GM21447 (cell line): ENCODE measurements around the gene RIN3.
"Not testable (repeated sequence)": the region's sequence is repeated elsewhere in the genome, so short reads cannot be mapped to it uniquely, and the experiment has no call there.

Source experiments
- ATAC-seq: cut with Tn5 transposase; IDR thresholded peaks from one replicate; pipeline ENCODE4 v1.9.1; 2021; ENCODE audit not compliant: unreplicated experiment

RIN3 gene

DNA sequence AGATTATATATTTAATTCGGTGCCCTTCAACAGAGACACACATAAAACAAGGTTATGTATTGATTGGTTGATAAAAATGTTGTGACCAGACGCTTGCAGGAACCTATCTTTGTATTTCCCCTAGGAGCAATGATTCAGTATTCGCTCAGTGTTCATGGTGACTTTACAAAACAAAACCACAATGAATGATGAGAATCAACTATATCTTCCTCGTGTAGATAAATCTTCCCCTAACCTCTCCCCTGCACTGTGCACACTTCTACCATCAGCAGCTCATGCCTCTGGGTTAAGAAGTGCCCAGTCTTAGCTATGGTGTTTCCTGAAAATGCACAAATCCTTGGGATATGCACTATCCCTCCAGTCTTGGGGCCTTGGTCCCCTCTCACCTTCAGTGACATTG lies 16.3 kb downstream of the RIN3 start:
- no peak for ATAC-seq

DNA sequence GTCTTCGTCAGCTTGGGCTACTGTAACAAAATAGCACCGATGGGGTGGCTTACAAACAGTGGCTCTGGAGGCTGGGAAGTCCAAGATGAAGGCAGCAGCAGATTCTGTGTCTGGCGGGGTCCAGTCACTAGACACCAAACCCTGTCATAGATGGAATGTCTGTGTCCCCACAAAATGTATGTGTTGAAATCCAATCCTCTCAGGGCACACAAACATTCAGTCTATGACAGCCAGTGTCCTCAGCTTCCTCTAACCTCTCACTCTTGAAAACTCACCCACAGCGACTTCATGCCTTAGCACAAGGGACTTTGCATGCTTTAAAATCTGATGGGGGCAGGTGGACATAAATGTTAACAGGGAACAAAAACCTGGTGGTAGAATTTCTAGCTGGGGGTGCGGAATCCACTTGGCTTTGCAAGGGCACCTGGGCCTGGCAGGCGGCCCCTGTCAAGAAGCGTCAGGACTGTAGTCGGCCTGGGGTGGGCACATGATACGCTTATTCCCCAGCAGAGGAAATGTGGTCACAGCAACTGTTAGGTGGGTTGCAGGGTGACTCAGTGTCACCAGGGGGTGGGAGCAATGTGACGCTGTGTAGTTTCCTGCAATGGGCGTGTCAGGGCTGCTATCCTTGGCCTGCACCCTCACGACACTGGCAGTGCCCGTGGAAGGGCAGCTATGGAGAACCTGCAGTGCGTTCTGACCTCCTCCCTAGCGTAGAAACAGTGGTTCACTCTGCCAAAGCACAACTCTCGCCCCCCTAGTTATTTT lies 17.7 kb downstream of the RIN3 start:
- ATAC-seq = no peak

DNA sequence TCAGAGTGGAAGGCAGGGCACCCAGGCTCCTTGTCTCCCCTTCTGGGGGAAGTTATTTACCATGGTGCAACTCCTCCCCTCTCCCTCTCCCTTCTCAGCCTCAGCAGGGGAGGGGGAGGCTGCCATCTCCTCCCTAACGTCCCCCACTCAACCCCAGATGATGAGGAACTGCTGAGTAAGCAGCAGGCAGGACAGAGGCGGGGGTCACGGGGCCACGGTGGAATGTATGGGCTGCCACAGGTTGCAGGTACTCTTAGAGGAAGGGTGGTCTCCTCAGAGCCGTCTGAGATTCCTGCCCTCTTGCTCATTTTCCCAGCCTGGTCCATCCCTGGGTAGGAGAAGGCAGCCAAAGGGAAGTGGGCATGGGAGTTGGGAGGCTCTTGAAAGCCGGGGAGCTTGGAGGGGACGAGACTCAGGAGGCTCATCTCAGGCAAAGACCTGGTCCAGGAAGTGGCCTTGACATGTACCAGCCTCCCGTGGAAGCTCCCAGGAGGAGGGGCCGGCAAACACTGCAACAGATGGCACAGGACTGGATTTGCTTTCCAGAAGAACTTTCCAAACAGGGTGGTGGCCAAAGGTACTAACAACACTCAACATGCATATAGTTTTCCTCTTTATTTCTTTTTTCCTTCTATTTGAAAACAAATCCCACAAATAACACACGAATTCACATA lies 19.0 kb downstream of the RIN3 start:
- no peak for ATAC-seq

GRCh38 chr14:92534932-92535643 lies 21.5 kb downstream of the RIN3 start:
- no peak for ATAC-seq

DNA sequence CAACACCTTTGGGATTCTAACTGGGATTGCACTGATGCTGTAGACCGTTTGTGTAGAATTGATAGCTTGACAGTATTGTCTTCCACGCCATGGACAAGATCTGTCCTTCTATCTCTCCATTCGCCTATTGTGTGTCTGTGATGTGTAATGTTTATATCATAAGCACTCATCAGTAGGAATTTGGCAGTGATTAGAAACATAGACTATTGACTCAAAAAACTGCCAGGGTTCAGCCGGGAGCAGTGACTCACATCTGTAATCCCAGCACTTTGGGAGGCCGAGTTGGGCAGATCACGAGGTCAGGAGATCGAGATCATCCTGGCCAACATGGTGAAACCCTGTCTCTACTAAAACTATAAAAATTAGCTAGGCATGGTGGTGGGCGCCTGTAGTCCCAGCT lies 22.6 kb downstream of the RIN3 start:
- ATAC-seq = not testable (repeated sequence)

GRCh38 chr14:92538412-92538985 lies 24.9 kb downstream of the RIN3 start:
- peak; percentile 74 for ATAC-seq

DNA sequence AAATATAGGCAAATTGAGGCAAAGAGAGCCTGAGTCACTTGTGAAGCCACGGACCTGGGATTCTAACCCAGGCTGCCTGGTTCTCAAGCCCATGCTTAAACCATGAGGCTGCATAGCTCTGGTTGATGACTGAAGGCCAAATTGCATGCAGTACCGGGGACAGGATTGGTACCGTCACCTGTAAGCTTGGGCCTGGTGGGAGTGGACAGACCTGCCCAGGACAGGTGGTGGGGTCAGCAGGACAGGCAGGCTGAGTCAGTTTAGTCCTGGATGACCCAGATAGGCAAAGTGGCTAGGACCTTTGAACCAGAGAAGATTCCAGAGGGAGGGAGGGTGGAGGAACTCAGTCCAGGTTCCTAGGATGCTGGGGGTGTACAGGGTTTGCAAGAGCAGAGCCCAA lies 25.8 kb downstream of the RIN3 start:
- no peak for ATAC-seq

- ATAC-seq = no peak
Measured at GRCh38 chr14:92539875-92540274, 26.3 kb downstream of the RIN3 start.

DNA sequence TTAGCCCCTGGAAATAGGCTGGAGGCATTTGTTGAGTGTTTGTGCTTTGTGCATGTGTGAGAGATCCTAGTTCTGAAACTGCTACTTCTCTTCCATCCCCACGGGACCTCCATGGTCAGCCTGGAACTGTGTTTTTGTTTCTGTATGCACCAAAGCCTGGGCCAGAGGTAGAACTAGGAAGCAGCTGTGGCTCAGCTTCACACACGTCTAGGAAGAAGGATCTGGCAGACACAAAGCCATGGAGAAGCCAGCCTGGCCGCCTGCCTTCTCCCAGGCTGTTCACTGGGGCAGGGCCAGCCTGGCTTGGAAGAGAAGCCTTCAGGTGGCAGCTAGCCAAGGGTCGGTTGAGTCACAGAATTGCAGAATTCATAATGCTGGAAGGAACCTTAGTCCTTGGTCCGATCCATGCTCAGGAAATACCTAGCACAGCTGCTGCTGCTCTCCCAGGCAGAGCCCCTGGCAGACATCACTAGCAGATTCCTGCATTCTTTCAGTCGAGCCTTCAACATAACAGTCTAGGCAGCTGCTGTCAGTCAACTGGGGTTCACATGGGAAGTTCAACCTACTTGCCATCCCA lies 27.0 kb downstream of the RIN3 start:
- ATAC-seq = peak; percentile 38

GRCh38 chr14:92542766-92543554 lies 29.4 kb downstream of the RIN3 start:
- ATAC-seq = no peak

DNA sequence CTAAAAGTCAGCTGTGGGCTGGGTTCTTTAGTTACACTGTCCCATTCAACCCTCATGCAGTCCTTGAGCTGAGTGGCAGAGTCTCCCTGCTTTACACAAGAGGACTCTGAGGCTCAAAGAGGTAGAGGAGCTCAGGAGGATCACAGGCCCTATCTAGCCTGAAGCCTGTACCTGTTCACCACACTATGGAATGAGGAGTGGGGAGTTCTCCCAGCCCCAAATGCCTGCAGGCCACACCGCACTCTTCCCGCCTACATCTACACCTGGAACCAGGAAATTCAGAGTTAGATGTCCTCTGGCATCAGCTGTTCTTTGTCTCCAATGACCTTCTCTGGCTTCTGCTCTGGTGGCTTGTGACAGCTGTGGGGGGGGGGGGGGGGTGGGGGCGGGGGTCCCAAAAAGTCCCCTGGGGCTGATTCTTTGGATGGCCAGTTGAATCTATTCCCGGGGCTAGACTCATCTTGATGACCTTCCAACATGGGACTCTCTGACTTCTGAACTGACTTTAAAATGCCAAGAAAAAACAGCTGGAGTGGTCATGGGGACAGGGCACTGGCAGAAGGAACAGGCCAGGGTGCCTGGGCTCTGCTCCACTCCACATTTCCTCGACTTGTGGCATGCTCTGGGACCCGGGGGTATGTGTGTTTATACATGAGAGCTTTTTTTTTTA lies 30.6 kb downstream of the RIN3 start:
- ATAC-seq = no peak

- no peak for ATAC-seq
Measured at GRCh38 chr14:92546347-92547053, 32.9 kb downstream of the RIN3 start.

DNA sequence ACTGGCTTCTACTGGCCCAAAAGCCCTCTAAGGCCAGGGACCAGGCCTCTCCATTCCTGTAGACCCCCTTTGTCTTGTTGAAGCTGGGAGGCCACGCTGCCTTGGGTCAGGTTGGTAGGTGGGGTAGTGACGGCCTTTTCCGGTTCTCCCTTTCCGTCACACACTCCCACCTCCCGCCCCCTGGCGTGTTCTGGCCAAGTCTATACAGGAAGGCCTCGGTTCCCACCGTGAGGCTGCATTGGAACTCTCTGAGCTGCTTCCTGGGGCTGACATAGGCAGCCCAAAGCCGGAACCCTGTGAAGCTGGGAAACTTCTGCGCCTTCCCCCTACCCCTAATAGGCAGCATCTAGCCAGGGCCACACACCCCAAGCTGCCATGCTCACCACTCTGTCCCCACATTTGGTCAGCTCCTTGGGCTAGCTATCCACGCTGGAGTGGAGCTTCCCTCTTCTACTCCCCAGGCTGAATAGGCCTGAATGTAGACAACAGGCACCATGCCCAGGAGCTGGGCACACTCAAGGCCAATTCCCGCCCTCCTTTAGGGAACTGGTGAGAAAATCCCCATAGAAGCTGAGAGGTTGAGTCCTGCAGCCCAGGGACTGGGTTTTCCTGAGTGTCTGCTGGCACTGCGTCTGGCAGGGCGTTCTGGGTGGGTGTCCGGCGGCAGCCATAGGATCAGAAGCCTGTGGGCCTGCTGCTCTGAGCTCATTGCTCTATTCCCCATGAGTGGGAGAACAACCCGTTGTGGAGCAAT lies 35.7 kb downstream of the RIN3 start:
- no peak for ATAC-seq

- ATAC-seq = no peak
Measured at GRCh38 chr14:92549859-92550230, 36.3 kb downstream of the RIN3 start.

- peak; percentile 74 for ATAC-seq
Measured at GRCh38 chr14:92551044-92551841, 37.7 kb downstream of the RIN3 start.

DNA sequence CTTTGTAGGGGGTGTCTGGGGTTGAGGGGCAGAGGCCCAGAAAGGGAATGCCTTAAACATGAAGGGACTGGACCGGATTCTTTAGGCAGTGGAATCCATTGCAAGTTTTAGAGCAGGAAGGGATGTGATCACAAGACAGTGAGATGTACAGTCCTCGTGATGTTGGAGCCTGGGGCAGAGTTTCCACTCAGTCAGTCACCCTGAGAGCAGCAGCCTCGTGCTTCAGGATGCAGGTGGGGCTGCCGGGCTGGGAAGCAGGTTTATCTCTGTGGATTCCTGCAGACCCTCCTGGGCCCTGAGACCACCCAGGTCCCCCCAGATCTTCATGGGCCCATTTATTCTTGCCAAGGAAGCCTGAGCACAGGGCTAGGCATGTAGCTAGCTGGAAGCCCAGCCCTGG lies 38.5 kb downstream of the RIN3 start:
- ATAC-seq = peak; percentile 32

- ATAC-seq = no peak
Measured at GRCh38 chr14:92553438-92553837, 39.9 kb downstream of the RIN3 start.
